Ishikawa (cell line): ENCODE measurements around the gene RABL3.

ENCODE experiments used
- RAD21 ChIP-seq: IDR thresholded peaks from 2 replicates; pipeline ENCODE4 v1.6.1; 2012; ENCODE audit warnings: low read depth
- TCF12 ChIP-seq: IDR thresholded peaks from 2 replicates; pipeline ENCODE4 v1.6.1; 2012; ENCODE audit warnings: low read depth
- TEAD4 ChIP-seq: IDR thresholded peaks from 2 replicates; pipeline ENCODE4 v1.6.1; 2012
- TF ChIP-seq, protein P1 (sequence below): IDR thresholded peaks from 2 replicates; pipeline ENCODE4 v1.6.1; 2012
- TF ChIP-seq, protein P2 (sequence below): IDR thresholded peaks from 2 replicates; pipeline ENCODE4 v1.6.1; 2012; ENCODE audit warnings: low read depth, mild to moderate bottlenecking

DNA sequence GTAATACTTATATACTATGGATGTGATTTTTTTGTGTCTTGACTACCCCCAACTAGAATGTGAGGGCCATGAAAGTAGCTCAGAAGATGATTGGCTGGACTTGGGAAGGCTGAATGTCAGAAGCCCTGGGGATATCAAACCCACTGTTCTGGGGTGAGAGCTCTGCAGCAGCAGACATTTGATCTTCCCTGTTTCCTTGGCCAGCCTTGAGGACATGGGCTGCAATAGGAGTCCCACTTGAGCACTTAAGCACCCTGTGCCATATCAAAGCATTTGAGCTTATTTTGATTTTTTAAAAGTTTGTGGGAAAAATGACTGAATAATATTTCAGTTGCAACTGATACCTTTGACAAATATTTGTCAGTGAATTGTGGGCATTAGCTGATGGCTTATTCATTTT lies 21.9 kb upstream of the RABL3 start:
- no peak for TF ChIP-seq RAD21
- TF ChIP-seq TCF12, result no peak
- TF ChIP-seq, protein P1, sequence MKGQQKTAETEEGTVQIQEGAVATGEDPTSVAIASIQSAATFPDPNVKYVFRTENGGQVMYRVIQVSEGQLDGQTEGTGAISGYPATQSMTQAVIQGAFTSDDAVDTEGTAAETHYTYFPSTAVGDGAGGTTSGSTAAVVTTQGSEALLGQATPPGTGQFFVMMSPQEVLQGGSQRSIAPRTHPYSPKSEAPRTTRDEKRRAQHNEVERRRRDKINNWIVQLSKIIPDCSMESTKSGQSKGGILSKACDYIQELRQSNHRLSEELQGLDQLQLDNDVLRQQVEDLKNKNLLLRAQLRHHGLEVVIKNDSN, result no peak
- TF ChIP-seq TEAD4, result no peak
- TF ChIP-seq, protein P2, sequence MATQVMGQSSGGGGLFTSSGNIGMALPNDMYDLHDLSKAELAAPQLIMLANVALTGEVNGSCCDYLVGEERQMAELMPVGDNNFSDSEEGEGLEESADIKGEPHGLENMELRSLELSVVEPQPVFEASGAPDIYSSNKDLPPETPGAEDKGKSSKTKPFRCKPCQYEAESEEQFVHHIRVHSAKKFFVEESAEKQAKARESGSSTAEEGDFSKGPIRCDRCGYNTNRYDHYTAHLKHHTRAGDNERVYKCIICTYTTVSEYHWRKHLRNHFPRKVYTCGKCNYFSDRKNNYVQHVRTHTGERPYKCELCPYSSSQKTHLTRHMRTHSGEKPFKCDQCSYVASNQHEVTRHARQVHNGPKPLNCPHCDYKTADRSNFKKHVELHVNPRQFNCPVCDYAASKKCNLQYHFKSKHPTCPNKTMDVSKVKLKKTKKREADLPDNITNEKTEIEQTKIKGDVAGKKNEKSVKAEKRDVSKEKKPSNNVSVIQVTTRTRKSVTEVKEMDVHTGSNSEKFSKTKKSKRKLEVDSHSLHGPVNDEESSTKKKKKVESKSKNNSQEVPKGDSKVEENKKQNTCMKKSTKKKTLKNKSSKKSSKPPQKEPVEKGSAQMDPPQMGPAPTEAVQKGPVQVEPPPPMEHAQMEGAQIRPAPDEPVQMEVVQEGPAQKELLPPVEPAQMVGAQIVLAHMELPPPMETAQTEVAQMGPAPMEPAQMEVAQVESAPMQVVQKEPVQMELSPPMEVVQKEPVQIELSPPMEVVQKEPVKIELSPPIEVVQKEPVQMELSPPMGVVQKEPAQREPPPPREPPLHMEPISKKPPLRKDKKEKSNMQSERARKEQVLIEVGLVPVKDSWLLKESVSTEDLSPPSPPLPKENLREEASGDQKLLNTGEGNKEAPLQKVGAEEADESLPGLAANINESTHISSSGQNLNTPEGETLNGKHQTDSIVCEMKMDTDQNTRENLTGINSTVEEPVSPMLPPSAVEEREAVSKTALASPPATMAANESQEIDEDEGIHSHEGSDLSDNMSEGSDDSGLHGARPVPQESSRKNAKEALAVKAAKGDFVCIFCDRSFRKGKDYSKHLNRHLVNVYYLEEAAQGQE, result no peak
